NCI-H2227 (cell line): ENCODE measurements around the gene MICALL1.
A peak's percentile ranks its signal among the peaks of the same experiment; 100 is the strongest.
"Not testable (repeated sequence)": the region's sequence is repeated elsewhere in the genome, so short reads cannot be mapped to it uniquely, and the experiment has no call there.

ENCODE experiments used
- DNase-seq: peaks from one replicate; lab custom pipeline; 2025; ENCODE audit not compliant: unreplicated experiment; lab: John Stamatoyannopoulos, UW

MICALL1 gene

GRCh38 chr22:37953437-37954179 lies 47.5 kb downstream of the MICALL1 start, which contains the start of the genes C22orf23 and POLR2F:
C22orf23 (minus strand) TSS chr22:37953601; CDS start chr22:37953149, 452 bp downstream.
POLR2F (plus strand) TSS chr22:37953699; CDS start chr22:37953788, 89 bp downstream.
- DNase-seq, result peak; percentile 95

- DNase-seq, result no peak
Measured at GRCh38 chr22:37954686-37955085, 48.6 kb downstream of the MICALL1 start.

GRCh38 chr22:37955825-37956397 lies 49.8 kb downstream of the MICALL1 start:
- DNase-seq, result not testable (repeated sequence)

DNA sequence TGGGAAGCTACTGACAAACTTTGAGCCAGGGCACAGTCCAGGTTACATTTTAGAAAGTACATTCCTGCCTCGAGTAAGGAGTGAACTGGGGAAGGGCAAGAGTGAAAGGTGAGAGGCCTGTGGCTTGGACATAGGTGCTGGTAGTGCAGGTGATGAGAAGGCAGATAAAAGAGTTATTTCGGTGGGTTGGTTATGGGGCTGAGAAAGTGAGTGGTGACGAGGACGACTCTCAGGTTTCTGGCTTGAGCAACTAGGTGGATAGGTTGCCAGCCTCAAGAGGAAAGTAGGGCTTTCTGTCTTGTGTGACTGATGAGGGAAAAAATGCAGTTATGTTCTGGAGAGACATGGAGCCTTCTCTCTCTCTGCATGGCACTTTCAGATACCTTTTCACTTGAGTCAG lies 51.1 kb downstream of the MICALL1 start:
- no peak for DNase-seq

- no peak for DNase-seq
Measured at GRCh38 chr22:37959231-37959825, 53.2 kb downstream of the MICALL1 start.

DNA sequence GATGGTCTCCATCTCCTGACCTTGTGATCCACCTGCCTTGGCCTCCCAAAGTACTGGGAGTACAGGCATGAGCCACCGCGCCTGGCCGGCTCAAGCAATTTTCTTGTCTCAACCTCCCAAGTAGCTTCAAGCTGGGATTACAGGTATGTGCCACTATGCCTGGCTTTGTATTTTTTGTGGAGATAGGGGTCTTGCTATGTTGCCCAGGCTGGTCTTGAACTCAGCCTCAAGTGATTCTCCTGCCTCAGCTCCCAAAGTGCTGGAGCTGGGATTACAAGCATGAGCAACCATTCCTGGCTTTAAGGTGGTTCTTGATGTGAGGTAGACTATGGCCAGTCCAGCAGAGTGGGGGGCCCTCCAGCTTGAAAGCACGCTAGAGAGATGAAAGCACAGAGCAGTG lies 55.0 kb downstream of the MICALL1 start:
- no peak for DNase-seq

GRCh38 chr22:37965940-37966664 lies 60.0 kb downstream of the MICALL1 start:
- DNase-seq, result no peak

DNA sequence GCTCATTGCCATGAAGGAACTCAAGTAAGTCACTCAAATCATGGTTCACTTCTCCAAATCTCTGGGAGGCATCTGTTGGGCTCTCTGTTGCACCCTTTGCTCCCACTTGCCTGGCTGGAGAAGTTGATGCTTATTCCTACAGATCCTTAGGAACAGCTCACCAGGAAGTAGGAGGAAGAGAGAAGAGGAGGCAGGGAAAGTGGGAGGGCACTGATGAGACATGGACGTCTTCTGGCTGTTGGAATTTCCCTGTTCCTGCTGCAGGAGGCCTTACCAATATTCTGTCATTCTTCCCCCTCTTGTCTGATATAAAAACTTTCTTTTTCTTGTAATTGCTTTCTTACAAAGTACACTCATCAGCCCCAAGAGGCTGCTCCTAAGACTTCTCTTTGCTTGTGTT lies 61.0 kb downstream of the MICALL1 start:
- no peak for DNase-seq

GRCh38 chr22:37967637-37968451 lies 61.7 kb downstream of the MICALL1 start:
- no peak for DNase-seq

DNA sequence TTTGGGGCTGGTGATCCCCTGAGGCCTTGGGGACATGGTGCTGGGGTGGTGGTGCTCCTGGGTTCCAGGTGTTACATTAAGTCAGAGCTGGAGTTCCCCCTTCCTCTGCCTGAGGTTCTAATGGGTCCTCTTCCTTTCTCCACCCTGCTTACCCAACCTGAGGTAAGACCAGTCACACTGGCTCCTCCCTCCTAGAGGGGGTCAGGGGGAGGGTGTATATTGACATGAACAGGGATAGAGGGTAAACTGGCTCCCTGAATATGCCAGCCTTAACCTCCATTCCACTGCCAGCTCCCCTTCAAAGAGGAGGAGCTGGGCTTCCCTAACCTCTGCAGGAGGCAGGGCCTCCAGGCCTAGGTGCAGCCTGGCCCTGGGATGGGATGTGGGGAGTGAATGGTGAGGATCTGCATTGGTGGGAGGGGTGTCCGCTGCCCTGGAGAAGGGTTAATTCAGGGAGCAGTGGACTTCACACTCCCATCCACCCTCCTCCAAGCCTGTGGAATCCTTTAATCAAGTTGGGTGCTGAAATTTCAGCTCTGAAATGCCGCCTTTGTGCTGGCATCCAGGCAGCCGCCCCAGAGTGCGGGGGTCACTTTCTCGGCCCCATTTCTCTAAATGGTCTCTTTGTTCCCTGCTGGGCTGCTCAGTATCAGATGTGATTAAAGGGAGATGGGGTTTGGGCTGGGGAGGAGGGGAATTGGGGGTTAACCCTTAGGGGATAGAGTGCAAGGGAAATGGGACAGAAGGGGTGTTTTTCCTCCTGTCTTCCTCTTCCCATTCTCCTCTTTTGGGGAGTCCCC lies 62.6 kb downstream of the MICALL1 start:
- DNase-seq, result no peak

- DNase-seq, result no peak
Measured at GRCh38 chr22:37970864-37971263, 64.8 kb downstream of the MICALL1 start.

DNA sequence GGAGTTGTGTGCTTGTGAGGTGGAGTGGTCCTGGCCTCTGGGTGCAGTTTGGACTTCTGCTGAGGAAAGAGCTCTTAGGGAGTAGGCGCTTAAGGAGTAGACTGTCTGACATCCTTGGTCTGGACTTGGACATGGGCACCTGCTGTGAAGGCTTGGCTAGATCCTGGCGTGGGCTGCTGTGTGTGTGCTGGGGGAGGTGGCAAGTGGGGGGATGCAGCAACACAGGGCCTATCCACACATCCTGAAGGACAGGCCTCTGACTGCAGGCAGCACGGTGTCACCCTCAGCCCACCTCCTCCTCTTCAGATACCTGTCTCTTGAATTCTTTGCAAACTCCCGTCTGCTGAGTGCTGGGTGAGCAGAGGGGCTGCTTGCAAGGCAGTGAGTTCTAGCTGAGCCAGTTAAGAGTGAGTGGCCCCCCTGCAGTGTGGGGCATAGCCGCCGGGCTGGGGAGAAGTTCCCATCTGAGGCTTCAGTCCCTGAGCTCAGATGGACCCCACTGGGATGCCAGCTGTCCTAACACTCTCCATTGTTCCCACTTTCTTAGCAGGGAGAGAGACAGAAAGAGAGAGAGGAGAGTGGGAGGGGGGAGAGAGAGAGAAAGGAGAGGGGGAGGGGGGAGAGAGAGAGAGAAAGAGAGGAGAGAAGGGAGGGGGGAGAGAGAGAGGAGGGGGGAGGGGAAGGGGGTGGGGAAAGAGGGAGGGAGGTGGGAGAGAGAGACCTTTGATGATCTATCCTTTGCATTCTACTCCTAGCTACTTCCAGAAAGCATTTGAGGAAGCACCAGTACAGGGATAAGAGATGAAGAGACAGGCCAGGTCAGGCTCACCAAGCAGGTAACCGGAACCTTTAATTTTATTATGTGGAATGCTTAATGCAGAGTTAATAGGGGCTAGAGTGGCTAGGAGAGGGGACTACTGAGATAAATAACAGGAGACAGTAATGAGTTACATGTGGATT lies 65.7 kb downstream of the MICALL1 start:
- peak; percentile 7 for DNase-seq

- DNase-seq, result peak; percentile 20
Measured at GRCh38 chr22:37972527-37972926, 66.4 kb downstream of the MICALL1 start.

DNA sequence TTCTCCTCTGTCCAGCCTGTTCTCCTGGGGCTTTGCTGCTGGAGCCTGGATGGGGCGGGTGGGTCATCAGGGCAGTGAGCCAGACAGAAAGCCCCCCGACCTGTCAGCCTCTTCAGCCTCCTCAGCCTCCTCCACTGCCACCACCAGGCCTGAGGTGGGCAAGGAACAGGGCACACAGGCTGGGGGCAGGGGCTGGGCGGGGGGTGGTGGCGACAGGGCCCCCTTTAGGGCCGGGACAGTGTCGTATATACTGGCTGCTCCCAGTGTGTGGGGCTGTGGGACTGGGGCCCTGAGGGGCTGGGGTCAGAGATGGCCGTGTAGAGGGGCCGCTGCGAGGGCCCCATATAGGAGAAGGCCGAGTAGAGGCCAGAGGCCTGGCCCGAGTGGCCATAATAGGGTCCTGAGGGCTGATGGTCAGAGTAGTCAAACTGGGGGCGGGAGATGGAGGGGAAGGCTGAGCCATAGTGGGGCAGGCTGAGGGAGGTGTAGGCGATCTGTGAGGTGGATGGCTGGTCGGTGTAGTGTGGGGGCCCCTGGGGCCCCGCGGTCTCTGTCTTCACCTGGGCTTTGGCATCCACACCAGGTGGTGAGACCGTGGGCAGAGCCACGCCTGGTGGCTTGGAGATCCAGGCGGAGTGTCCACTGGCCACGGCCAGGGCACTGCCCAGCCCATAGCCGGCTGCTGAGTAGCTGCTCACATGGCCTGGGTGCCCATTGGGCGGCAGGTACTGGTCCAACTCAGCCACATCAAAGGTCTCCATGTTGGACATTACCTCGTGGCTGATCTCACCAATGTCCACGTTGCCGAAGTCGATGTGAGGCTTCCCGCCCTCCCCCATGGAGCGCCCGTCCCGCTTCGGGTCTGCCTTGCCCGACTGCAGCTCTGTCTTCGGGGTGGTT lies 67.4 kb downstream of the MICALL1 start:
- no peak for DNase-seq

DNA sequence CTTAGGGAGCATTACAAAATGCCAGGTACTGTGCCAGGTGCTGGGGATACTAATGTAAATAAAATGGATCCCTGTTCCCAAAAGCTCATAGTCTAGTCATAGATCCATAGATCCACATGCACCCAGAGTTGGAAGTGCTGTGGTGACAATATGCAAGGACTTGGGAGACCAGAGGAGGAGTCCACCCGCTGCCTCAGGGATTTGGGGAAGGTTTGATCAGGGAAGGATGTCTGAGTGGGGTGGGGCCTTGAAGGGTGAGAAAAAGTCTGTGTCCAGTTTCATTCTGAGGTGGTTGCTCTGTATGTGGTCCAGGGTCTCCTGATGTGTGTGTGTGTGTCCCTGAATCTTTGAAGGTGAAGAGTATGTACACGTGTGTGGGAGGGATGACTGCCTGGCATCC lies 69.1 kb downstream of the MICALL1 start:
- DNase-seq, result no peak

DNA sequence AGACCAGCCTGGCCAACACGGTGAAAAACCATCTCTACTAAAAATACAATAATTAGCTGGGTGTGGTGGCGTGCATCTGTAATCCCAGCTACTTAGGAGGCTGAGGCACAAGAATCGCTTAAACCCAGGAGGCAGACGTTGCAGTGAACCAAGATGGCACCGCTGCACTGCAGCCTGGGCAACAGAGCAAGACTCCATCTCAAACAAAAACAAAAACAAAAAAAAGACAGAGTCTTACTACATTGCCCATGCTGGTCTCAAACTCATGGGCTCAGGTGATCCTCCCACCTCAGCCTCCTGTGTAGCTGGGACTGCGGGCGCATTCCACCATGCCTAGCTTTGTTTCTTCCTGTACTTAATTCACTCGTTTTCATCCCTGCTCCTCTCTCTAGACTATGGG lies 69.9 kb downstream of the MICALL1 start:
- not testable (repeated sequence) for DNase-seq

DNA sequence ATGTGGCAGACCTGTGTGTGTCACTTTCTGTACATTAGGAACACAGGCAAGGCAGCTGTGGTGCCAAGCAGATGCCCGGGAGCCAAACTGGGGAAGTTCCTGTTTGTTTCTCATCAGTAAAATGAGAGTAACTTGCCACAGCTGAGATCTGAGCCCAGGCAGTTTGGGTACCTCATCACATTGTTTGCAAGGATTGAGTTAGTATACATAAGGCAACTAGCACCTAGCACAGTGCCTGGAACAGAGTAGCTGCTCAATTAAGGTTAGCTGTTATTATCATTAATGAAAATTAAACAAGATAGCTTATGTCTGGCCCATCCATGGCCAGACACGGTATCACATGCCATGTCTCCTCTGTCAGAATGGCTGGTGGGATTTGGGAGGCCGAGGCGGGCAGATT lies 70.5 kb downstream of the MICALL1 start:
- DNase-seq, result no peak

GRCh38 chr22:37979782-37980181 lies 73.7 kb downstream of the MICALL1 start:
- DNase-seq, result no peak
